Activated T-cell treated with anti-CD3 and anti-CD28 coated beads, Interleukin-2, amount 50 U/mL, for 72 hours (primary cell): ENCODE results near the gene RAMACL. TPM values are rescaled to one million over a fixed set of nuclear protein-coding genes. Genes with fewer than 3 reads are reported as not detected.

Experiments used
- ATAC-seq, 2 donors: fragments of 150-1000 bp; cut with Tn5 transposase; replicated peaks in 1 of 2; 2 replicates each; pipeline ENCODE4 v1.10.0; 2021; ENCODE audit warnings: moderate library complexity in 2 of 2, mild to moderate bottlenecking in 1 of 2
- DNase-seq, 2 donors: peaks; one replicate each; pipeline ENCODE4 v3.0.0; 2021 to 2022; ENCODE audit warnings: mixed read lengths in 1 of 2
- H3K27ac Mint-ChIP-seq: one replicate; pipeline ENCODE4 v1.8.0; 2022; ENCODE audit warnings: mild to moderate bottlenecking, moderate library complexity, mixed read lengths
- H3K27me3 Mint-ChIP-seq: one replicate; pipeline ENCODE4 v1.8.0; 2022; ENCODE audit warnings: low read depth, mixed read lengths
- H3K36me3 Mint-ChIP-seq, 2 donors: one replicate each; pipeline ENCODE4 v1.8.0; 2022; ENCODE audit warnings: mixed read lengths in 2 of 2, mild to moderate bottlenecking in 1 of 2; ENCODE audit not compliant: insufficient read depth in 2 of 2
- H3K4me1 Mint-ChIP-seq: one replicate; pipeline ENCODE4 v1.8.0; 2022; ENCODE audit warnings: low read depth, mixed read lengths
- H3K4me3 Mint-ChIP-seq, 2 donors: one replicate each; pipeline ENCODE4 v1.8.0; 2022; ENCODE audit warnings: mild to moderate bottlenecking in 2 of 2, mixed read lengths in 2 of 2, moderate library complexity in 2 of 2
- H3K9me3 Mint-ChIP-seq, 2 donors: one replicate each; pipeline ENCODE4 v1.8.0; 2022; ENCODE audit warnings: mixed read lengths in 2 of 2
- total RNA-seq, 2 donors: library from RNA; stranded (reverse); gene quantifications; one replicate each; pipeline ENCODE4 v1.2.3, GENCODE V29; 2022

RAMACL gene
- total RNA-seq, 2 donors from 2014 or later: 0.95 to 1.4 TPM

DNA sequence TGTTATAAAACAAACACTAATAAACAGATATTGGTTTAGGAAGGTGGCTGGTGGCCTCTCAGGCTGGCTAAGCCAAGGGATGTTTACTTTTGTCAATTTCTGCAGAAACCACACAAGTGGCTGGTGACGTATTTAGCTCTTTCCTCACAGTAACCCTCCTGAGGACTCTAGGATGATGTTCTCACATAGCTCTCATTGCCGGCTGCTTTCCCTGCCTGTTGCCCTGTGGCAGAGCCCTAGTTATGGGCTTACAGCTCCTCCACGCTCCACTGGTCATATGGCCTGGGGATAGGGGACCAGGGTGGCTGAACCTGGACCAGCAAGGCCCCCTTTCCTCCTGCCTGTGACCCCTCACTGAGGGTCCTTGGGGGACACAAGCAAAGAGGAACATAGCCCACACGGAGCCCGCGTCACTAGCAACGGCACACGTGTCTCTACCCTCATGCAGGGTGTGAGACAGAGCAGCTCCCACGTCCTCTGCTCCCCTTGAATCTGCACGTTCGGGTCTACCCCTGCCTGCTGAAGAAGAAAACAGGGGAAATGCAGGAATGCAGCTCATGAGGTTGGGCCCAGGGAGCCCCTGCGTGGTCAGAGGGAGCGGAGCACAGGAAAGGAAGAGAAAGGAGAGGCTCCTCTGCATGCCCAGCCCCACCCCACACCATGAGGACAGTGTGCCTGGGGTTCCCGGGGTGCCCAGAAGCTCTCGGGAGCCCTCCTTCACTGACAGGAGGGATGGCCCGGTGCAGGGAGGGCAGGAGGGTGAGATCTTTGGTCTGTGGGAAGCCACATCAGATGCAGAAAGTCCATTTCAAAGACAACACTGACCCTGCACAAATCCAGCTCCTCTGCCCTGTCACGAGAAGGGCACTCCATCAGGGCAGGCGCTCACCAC lies 13.9 kb downstream of the RAMACL start:
- H3K9me3 Mint-ChIP-seq: peaks cover 4 to 7% of the 10 kb centered on the region in 2 donors
- ATAC-seq (no peak), DNase-seq (no peak)
- H3K27ac Mint-ChIP-seq: no peak overlapping the region
- peaks cover 4 to 5% of the 10 kb centered on the region in 2 donors for H3K36me3 Mint-ChIP-seq
- no peak overlapping the region for H3K4me3 Mint-ChIP-seq
- no peaks in the 10 kb centered on the region for H3K27me3 Mint-ChIP-seq
- H3K4me1 Mint-ChIP-seq: no peaks in the 10 kb centered on the region

DNA sequence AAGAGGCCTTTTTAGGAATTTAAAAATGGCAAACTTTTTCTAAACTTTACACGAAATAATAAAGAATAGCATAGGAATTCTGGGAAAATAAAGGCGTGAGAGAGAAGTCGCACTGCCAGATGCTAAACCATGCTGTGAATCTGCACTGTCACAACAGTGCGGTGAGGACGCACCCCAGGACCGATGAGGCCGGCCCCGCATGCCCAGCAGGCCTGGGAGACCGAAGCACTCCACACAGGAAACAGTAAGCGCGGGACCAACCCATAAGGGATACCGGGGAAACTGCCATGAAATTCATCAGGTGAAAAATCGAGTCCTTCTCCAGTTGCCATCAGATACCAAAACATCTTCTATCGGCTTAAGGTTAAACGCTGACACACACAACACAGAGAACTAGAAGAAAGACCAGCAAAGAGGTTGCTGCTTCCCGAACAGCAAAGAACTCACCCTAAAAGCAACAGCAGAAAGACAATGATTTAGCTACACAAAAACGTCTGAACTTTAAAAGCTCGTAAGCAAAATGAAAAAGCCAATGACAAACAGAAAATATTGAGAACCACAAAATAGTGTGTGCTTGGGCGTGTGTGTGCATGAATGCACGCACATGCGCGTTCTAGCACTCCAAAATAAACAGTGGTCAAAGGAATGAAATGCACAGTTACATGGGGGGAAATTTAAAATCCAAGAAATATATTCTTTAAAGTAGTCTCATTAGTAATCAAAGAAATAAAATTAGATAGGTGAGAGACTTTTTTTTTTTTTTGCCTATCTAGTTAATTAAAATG lies 15.4 kb downstream of the RAMACL start:
- Mint-ChIP-seq H3K36me3 (peaks cover under 1 to 2% of the 10 kb centered on the region in 2 donors), H3K4me3 (no peak overlapping the region)
- no peak for ATAC-seq

DNA sequence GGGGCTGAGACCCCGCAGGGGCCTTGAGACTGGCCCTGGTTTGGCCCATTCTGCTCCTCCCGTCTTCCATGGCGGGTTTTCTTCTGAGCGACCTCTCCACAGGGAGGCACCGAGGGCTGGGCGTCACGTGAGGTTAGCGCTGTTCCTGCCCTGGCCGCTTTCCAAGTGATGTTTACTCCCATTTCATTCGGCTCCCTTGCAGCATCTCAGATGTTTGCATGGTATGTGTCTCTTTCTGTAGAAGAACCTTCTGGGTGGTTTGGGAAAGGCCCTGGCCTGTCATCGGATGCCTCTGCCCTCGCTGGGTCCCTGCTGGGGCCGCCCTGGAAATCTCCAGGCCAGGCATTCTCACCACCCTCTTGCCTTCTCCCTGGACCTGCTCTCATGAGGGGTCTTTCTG lies 17.3 kb downstream of the RAMACL start:
- Mint-ChIP-seq H3K4me1 (no peaks in the 10 kb centered on the region), H3K36me3 (no peaks in the 10 kb centered on the region), H3K27ac (no peak overlapping the region), H3K4me3 (no peak overlapping the region), H3K27me3 (no peaks in the 10 kb centered on the region), H3K9me3 (no peaks in the 10 kb centered on the region)
- DNase-seq: no peak
- no peak for ATAC-seq

More for the DNA sequence above, 15.4 kb downstream of the RAMACL start:
- H3K27me3 Mint-ChIP-seq: no peaks in the 10 kb centered on the region
- no peak for DNase-seq
- H3K27ac Mint-ChIP-seq: no peak overlapping the region
- H3K9me3 Mint-ChIP-seq: peaks cover 2% of the 10 kb centered on the region in 2 donors
- H3K4me1 Mint-ChIP-seq: no peaks in the 10 kb centered on the region

DNA sequence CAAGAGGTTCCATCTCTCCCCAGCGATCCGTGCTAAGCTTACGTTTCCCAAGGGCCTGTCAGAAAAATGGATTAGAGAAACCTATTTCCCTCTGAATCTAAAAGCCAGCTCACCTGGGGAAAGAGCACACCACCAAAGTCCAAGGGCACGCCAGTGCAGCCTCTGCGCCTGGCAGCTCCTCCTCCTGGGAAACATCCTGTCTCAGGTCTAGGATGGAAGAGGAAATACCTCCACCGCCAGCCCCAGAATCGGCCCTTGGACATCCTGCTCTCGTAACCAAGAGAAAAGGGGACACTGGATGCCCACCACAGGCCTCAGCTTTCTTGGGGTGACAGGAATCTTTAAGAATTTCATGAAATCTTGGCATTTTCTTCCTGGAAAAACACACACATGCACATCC lies 18.7 kb downstream of the RAMACL start:
- H3K36me3 Mint-ChIP-seq: no peaks in the 10 kb centered on the region
- no peak for ATAC-seq
- H3K27ac Mint-ChIP-seq: no peak overlapping the region
- no peaks in the 10 kb centered on the region for H3K27me3 Mint-ChIP-seq
- H3K9me3 Mint-ChIP-seq: no peaks in the 10 kb centered on the region
- no peak overlapping the region for H3K4me3 Mint-ChIP-seq
- no peak for DNase-seq
- no peaks in the 10 kb centered on the region for H3K4me1 Mint-ChIP-seq

DNA sequence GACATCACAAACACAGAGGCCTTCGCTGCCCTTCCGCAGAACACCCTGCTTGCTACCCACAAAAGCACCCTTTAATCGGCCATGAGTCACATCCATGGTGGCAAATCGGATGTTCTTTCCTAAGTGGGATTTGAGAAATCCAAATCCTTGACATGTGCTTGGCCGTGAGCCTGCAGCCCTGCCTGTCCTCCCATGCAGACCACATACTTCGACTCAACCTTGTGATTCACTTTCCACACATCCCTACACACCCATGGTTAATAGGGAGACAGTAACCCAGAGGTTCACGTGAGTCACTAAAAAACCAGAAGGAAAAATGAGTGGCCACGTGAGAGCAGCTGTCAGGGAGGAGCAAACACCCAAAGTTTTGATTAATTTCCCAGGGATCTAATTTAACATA lies 19.4 kb downstream of the RAMACL start:
- no peaks in the 10 kb centered on the region for H3K9me3 Mint-ChIP-seq
- no peaks in the 10 kb centered on the region for H3K4me1 Mint-ChIP-seq
- no peaks in the 10 kb centered on the region for H3K27me3 Mint-ChIP-seq
- H3K27ac Mint-ChIP-seq: no peak overlapping the region
- H3K4me3 Mint-ChIP-seq: no peak overlapping the region
- ATAC-seq (no peak), DNase-seq (no peak)
- no peaks in the 10 kb centered on the region for H3K36me3 Mint-ChIP-seq

DNA sequence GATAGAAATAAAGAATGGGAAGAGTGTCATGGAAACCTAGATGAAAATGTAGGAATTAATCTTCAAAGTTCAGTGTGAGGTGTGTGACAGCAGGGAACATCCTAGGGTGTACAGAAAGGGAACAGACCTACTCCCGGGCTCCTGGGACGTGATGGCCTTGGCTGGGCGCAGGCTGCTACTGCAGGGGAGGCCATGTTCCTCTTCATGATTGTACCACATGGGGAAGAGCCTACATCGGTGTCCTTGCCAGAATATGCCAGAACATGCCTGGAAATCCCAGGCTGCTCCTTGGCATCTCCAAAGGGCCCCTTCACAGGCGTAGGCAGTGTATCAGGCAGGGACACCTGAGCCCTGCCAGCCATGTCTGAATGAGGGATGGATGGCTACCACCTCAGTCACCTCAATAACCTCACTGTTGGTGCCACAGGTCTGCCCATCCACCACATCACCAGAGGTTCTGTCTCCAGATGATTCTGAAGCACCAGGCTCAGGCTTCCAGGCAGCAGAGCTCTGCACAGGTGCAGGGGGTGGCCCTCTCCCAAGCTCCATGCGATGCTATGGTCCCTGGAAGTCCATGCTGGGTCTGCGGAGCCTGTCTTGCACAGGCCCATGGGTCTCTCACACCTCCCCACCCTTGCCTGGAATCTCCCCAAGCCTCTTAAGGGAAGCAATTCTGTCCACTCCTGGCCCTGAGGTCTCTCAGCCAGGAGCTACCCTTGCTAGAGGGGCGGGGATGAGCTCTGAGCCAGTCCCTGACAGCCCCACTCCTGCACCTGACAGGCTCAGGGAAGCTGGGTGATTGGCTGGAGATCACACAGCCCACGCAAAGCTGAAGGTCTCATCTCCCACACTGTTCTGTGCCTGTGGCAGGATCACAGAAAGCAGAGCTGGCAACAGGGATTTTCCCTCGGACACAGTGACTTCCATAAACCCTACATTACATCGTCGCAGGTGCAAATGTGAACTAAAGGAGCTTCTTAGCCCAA lies 20.2 kb downstream of the RAMACL start:
- H3K4me3 Mint-ChIP-seq: no peak overlapping the region
- DNase-seq: no peak
- H3K27me3 Mint-ChIP-seq: no peaks in the 10 kb centered on the region
- no peaks in the 10 kb centered on the region for H3K36me3 Mint-ChIP-seq
- H3K4me1 Mint-ChIP-seq: no peaks in the 10 kb centered on the region
- ATAC-seq: no peak
- H3K9me3 Mint-ChIP-seq: peaks cover 0 to 3% of the 10 kb centered on the region in 2 donors
- H3K27ac Mint-ChIP-seq: no peak overlapping the region

DNA sequence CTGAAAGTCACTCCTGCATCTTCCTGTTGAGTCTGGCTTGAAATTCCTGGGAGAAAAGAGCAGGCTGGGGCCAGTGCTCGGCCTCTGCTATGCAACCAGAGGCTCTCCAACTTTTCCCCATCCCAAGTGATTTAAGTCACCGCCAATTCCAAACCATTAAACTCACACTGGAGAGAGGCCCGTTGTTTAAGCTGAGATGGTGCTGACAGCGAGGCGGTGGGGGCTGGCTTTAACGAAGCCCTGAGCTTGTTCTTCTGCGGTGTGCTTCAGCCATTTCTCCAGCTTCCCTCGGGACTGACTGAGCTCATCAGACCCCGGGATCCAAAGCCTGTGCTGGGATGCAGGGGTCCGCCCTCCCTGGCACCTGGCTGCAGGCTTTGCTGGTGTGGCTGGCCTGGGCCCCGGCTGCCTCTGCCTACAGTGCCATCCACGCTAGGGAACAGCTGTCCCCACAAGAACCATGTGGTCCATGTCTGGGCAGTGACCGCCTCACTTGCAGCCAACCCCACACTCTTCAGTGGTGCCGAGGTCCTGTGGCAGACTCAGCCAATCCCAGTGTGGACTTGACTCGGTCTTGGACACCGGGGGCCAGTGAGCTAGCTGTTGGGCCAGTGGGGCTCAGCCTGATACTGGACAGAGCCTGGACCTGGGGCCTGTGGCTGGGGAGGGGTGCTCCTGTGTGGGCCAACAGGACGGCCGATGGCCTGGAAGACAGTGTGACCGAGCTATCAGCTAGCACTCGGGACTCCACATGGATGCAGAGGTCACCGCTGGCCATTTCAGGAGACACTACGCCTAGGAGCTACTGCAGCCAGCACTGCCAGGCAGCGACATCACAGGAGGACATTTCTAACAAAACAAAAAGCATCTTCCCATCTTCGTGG lies 21.2 kb downstream of the RAMACL start:
- ATAC-seq (no peak), DNase-seq (no peak)
- Mint-ChIP-seq H3K36me3 (no peaks in the 10 kb centered on the region), H3K27ac (no peak overlapping the region), H3K9me3 (peaks cover 3 to 5% of the 10 kb centered on the region in 2 donors), H3K4me1 (no peaks in the 10 kb centered on the region), H3K4me3 (no peak overlapping the region), H3K27me3 (no peaks in the 10 kb centered on the region)

DNA sequence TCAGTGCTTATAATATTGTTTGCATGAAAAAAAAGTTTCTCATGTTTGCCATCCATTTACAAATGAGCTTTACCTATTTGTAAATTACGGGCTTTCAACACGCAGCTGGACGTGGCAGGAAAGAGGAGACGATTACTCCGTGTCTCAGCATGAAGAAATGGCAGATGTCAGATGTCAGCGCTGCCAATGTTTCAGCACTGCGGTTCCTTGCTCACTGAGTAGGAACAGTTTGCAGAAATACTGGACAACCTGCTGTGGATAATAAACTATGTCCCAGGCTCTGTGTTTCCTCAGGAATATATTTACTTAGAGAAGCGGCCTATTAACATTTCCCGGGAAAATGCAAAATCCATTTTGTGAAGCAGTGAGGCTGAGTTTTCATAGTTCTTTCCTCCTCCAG lies 22.7 kb downstream of the RAMACL start:
- Mint-ChIP-seq H3K27ac (no peak overlapping the region), H3K27me3 (no peaks in the 10 kb centered on the region), H3K9me3 (peaks cover 5 to 9% of the 10 kb centered on the region in 2 donors), H3K4me3 (no peak overlapping the region), H3K36me3 (peaks cover 3 to 4% of the 10 kb centered on the region in 2 donors), H3K4me1 (no peaks in the 10 kb centered on the region)
- ATAC-seq (no peak), DNase-seq (no peak)

DNA sequence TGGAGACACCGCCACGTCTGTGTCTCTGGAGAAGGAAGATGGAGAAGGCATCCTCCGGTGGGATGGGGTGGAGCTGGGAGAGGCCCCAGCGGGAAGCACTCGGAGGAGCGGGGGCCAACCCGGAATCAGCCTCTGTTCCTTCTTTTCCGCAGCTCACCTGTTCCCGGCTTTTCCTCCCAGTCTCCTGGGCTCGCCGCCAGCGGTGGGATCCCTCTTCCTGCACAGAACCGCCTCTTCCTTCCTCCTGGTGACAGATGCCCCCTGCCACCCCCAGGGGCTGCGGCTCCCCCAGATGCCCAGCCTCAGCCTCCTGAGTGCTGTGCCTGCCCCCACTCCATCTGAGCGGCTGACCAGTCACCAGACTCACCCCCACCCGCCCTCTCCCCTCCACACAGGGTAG lies 23.3 kb downstream of the RAMACL start:
- no peaks in the 10 kb centered on the region for H3K4me1 Mint-ChIP-seq
- peaks cover 3 to 5% of the 10 kb centered on the region in 2 donors for H3K36me3 Mint-ChIP-seq
- no peak for ATAC-seq
- H3K4me3 Mint-ChIP-seq: no peak overlapping the region
- no peak for DNase-seq
- peaks cover 5 to 9% of the 10 kb centered on the region in 2 donors for H3K9me3 Mint-ChIP-seq
- no peaks in the 10 kb centered on the region for H3K27me3 Mint-ChIP-seq
- H3K27ac Mint-ChIP-seq: no peak overlapping the region

DNA sequence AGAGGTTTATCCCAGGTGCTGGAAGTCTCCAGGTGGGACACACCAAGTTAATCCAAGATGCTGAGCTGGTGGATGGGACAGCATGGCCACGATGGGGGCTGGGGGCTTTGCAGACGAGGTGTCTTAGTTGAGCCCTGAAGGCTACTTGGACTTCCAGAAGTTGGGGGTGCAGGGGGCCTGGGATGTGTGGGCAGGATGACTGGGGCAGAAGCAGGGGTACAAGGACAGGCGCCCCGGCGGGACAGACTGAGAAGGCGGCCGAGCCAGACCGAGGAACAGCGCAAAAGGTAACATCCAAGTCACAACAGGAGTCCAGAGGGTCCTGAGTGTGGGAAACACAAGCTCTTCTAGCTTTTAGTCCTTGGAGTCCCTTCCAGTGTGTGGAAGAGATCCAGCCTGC lies 23.8 kb downstream of the RAMACL start:
- Mint-ChIP-seq H3K9me3 (peaks cover 5 to 11% of the 10 kb centered on the region in 2 donors), H3K27ac (no peak overlapping the region), H3K4me1 (no peaks in the 10 kb centered on the region), H3K36me3 (peaks cover 3 to 5% of the 10 kb centered on the region in 2 donors), H3K4me3 (no peak overlapping the region), H3K27me3 (no peaks in the 10 kb centered on the region)
- DNase-seq: no peak
- ATAC-seq: no peak

DNA sequence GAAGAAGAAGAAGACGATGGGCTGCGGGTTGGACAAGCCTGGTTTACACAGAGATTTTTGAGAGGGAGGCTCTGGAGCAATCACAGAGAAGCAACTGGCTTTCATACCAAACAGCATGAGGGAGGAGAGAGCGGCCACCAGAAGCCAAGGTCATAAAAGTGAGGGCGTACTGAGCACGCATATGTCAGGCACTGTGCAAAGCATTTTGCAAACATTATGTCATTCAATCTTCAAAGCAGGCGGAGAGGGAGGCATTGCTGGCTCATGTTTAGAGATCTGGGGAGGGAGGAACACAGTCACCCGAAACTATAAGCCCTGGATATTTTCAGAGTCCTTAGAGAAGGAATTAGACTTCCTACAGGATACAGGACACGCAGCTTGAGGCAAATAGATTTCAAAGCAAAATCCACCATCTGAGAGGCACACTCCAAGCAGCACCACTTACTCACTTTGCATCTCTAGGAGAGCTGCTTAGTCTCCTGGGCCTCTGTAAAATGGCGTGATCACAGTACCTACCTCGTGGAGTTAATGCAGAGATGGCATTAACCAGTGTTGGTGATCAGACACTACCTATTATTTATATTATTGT lies 24.6 kb downstream of the RAMACL start:
- Mint-ChIP-seq H3K27ac (no peak overlapping the region), H3K4me1 (peaks cover 4% of the 10 kb centered on the region), H3K27me3 (peaks cover 6% of the 10 kb centered on the region), H3K9me3 (peaks cover 5 to 11% of the 10 kb centered on the region in 2 donors), H3K36me3 (peaks cover 3 to 5% of the 10 kb centered on the region in 2 donors), H3K4me3 (no peak overlapping the region)
- DNase-seq (no peak), ATAC-seq (no peak)
